GM18499 (cell line): ENCODE results near the gene GRIK4.

ENCODE experiments used
- ATAC-seq: cut with Tn5 transposase; IDR thresholded peaks from one replicate; pipeline ENCODE4 v1.9.1; 2021; ENCODE audit warnings: moderate number of reproducible peaks; ENCODE audit not compliant: insufficient read depth, unreplicated experiment

GRIK4 gene

GRCh38 chr11:120818097-120818496, 306.5 kb downstream of the GRIK4 start:
- no peak for ATAC-seq

DNA sequence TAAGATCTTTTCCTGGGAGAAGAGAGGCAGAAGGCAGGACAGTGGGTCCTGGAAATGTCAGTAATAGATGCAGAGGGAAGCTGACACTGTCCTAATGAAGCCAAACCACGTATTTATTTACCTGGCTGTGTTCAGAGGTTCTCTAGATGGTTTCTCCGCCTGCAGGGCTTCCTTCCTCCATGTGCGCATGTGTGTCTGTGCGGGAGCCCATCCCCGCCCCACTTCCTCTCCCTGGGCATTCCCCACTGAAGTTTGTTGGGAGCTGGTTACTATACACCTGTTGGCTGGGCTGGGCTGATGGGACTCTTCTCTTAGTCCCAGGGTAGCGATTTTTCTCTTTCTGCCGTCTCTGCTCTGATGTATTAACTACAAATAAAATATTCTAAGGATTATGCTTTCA, 307.5 kb downstream of the GRIK4 start:
- no peak for ATAC-seq

- no peak for ATAC-seq
These were observed 308.2 kb downstream of the GRIK4 start for GRCh38 chr11:120819437-120820365.

GRCh38 chr11:120823159-120823558, 311.6 kb downstream of the GRIK4 start:
- ATAC-seq: no peak

DNA sequence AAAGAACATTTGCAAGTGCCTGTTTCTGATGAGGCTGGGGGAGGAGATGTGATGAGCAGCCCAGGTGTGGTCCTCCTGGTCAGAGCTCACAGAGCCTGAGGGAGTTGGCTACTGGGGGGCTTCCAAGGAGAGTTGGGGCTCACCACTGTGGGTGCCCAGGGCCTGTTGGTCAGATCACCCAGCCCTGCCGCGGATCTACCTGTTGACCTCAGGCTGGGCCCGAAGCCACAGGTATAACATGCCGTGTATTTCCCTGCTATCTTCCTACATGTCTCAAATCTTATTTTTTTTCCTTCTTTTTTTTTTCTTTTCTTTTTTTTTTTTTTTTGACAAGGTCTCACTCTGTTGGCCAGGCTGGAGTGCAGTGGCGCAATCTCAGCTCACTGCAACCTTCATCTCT, 312.7 kb downstream of the GRIK4 start:
- no peak for ATAC-seq

DNA sequence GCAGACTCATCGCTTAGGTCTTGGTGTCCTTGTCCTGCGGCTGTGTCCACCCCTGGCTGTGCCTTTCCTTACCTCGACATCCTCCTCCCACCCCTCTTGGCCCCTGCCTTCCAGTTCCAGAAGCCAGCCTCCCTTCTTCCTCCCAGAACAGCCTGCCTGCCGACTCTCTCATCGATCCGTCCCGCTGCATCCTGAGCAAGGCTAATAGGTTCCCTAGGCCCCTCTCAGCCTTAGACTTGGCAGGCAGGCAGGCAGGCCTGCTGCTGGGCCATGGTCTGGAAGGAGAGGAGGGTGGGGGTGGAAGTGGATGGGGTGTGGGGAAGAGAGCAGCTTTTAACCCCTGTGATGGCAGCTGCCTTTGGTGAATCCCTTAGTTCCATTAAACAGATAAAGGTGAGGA, 315.6 kb downstream of the GRIK4 start:
- no peak for ATAC-seq

DNA sequence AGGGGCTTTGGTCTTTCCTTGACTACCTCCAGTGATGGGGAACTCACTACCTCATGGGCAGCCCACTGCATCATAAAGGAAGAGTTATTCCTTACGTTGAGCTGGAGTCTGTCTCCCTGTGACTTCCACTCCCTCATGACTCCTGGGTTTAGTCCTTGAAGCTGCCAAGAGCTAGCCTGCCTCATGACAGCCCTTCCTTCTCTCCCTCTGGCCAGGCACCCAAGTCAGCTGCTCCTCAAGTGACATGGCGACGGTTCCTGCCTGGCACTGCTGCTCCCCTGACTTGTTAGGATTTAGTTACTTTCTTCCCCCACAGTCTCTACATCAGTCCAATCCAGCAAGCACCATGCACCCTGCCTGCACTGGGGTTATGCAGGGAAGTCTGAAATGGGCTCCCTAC, 316.3 kb downstream of the GRIK4 start:
- no peak for ATAC-seq

- no peak for ATAC-seq
These were observed 317.3 kb downstream of the GRIK4 start for GRCh38 chr11:120828847-120829246.

DNA sequence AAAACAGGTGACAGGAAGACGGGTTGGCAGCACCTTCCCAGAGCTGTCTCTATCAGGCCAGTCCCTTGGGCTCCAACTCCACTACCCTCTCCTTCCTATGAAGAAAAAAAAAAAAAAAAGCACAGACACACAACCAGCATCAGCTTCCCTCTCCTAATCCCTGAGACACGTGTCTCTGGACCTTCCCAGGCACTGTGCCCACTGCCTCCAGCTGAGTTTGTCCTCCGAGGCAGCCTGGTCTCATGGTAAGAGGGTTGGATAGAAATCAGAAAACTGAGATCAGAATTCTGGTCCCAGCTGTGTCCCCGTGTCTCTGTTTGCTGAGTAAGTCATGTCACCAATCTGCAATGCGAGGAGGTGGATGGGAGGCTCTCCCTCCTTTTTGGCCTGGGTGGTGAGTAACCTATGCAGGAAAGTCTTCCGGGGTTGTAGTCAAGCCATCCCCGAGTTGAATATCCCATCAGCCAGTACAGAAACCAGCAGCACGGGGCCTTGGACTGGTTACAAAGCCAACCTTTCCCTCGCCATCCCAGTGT, 318.6 kb downstream of the GRIK4 start:
- no peak for ATAC-seq

GRCh38 chr11:120832481-120833238, 321.1 kb downstream of the GRIK4 start:
- ATAC-seq: no peak

- ATAC-seq: no peak
These were observed 323.2 kb downstream of the GRIK4 start for GRCh38 chr11:120834686-120835210.

DNA sequence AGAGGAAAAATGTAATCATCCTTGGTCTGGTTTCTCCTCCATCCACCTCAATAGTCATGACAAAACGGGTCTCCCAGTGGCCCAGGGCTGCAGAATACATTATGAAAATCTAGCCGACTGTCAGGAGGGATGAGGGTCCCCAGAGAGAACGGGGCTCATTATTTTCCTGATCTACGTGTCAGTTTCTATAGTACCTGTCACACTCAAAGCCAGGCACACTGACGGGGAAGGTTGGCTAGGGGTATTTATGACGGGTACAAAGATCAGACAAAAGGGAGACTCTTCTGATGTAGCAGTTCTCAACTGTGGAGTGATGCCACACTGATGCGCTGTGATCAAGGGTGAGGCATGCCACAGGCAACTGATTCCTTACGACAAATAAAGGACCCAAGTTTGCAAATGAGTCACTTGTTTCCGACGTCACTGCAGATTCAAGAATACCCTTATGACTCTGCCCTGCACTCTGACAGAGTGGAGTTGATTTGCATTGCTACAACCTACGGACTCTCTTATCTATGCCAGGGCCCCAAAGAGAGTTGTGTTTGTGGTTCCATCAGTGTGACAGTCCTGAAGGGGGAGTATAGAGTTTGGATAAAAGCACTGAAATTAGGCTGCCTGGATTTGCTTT, 324.2 kb downstream of the GRIK4 start:
- peak; percentile 94 for ATAC-seq

- no peak for ATAC-seq
These were observed 326.1 kb downstream of the GRIK4 start for GRCh38 chr11:120837696-120838095.

DNA sequence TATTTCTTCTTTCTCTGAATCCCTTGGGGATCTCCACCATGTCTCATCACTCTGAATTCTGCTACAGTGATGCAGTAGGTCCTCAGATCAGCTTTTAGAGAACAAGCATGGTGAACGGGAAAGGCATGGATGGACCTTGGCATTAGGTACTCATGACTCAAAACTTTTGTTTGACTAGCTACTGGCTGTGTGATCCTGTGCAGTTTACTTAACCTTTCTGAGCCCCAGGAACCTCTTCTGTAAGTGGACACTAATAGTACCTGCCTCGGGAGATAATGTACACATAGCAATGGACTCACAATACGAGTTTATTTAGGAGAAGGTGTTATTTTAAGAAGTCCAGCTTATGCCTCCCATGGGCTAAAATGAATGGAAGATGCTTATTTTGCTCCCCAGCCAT, 327.7 kb downstream of the GRIK4 start:
- ATAC-seq: no peak

GRCh38 chr11:120839846-120840402, 328.4 kb downstream of the GRIK4 start:
- no peak for ATAC-seq

DNA sequence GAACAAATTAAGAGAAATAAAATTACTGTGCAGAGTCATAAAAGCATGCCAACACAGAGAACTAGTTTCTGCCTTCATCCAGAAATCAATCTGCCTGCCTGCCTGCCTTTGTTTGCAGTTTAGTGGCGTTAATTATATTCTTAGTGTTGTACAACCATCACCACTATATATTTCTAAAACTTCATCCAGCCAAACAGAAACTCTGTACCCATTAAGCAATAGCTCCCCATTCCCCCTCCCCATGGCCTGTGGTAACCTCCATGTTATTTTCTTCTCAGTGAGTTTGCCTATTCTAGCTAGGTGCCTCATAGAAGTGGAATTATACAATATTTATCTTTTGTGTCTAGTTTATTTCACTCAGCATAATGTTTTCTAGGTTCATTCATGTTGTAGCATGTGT, 329.1 kb downstream of the GRIK4 start:
- no peak for ATAC-seq

- no peak for ATAC-seq
These were observed 329.5 kb downstream of the GRIK4 start for GRCh38 chr11:120841074-120841473.

GRCh38 chr11:120842195-120842594, 330.6 kb downstream of the GRIK4 start:
- no peak for ATAC-seq

- ATAC-seq: no peak
These were observed 341.9 kb downstream of the GRIK4 start for GRCh38 chr11:120853435-120853834.

- no peak for ATAC-seq
These were observed 343.4 kb downstream of the GRIK4 start for GRCh38 chr11:120854988-120855387.
